HG03565 (cell line): Measurements from ENCODE around the gene EFHD1.
"Not testable (repeated sequence)": the region's sequence is repeated elsewhere in the genome, so short reads cannot be mapped to it uniquely, and the experiment has no call there.

ENCODE experiments used
- ATAC-seq: cut with Tn5 transposase; IDR thresholded peaks from one replicate; pipeline ENCODE4 v1.9.1; 2021; ENCODE audit warnings: mild to moderate bottlenecking, moderate library complexity; ENCODE audit not compliant: unreplicated experiment

EFHD1 gene

DNA sequence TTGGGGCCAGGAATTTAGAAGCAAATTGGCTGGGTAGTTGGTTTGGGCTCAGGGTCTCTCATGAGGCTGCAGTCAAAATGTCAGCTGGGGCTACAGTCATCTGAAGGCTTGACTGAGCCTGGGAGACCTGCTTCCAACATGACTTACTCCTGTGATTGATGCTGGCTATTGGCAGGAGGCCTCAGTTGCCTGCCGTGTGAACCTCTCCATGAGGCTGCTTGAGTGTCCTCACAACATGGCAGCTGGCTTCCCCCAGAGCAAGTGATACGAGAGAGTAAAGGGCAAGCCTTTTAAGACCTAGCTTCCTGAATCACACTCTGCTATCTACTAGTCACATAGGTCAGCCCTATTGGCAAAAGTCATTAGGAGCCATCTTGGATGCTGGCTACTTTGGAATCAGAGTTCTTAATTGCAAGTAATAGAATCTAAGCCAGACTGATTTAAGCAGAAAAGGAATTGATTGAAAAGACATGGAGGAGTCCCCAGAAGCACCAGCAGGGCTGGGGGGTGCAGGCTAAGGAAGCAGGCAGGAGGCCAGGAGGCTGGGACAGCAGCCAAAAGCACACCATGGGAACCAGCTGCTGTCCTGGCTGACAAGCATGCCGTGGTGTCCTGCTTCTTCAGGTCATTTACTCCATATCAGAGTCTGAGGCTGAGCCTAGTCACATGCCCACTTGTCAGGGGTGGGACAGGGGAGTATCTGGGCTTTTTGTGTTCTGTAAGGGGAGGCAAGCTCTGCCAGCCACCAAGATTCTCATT is 55.9 kb downstream of the EFHD1 start:
- no peak for ATAC-seq

DNA sequence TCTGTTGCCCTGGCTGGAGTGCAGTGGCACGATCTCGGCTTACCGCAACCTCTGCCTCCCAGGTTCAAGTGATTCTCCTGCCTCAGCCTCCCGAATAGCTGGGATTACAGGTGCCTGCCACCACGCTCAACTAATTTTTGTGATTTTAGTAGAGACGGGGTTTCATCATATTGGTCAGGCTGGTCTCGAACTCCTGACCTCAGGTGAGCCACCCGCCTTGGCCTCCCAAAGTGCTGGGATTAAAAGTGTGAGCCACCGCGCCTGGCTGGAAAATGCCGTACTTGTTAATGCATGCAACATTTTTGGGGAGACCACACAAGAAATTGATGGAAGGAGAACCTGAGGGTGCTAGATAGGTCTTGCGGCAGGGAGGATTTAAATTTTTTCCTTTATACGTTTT is 57.7 kb downstream of the EFHD1 start:
- ATAC-seq = not testable (repeated sequence)

DNA sequence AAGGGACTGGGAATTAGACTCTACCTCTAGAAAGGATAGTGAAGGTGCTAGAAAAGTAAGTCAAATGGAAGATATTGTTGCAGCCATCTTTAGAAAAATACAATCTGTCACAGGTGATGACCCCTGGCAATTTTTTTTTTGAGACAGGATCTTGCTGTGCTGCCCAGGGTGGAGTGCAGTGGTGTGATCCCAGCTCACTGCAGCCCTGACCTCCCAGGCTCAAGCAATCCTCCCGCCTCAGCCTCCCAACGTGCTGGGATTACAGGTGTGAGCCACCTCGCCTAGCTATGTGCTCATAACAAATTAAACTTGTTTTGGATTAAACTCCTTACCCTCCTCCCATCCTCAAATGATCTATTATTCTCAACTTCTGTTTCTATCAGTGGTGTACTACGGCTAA is 59.9 kb downstream of the EFHD1 start:
- ATAC-seq = no peak

DNA sequence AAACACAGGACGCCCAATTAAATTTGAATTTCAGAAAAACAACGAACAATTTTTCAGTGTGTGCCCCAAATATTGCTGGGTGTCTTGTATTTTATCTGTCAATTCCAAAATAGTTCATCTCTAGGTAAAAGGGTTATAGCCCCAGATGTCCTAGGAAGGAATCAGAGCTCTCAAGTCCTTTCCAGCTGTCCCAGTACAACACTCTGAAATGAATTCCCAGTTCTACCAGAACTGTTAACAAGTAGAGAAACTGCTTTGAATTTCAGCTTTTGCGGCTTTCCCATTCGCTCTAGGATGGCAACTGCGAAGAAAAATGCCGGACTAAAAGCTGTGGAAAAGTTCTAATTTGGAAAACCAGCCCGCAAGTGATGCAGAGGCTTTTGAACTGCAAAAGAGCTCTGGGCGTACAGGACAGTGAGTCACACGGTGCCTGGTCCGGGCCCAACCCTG is 63.2 kb downstream of the EFHD1 start:
- ATAC-seq = no peak

DNA sequence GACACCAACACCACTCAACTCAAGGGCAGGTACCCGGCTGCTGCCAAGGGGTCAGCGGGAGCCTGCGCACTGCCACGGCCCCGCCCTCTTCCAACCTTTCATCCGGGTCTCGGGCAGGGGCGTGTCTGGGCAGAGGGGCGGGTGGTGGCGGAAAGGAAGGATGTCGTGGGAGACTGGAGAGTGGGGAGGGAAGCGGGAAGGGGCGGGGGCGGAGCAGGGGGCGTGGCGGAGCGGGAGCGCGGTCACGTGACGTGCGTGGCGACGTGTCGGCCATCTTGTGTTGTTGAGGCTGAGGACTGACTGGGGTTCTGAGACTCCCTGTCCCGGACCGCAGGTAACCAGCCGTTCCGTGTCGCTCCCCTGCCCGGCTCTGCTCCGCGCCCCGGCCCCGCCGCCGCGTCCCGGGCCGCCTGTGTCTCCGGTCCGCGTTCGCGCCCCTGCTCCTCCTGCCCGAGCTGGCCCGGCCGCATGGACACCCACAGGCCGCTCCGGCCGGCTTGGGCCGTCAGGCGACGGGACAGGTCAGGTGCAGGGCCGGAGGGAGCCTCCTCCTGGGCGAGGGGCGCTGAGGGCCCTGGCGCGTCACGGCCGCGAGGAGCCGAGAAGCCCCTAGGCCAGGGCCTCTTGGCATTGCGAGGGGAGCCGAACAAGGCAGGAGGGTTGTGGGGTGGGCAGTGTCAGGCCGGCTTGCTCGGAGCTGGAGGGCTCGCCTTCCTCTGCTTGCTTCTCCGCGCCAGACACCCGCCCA is 63.8 kb downstream of the EFHD1 start, which contains the start of gene GIGYF2:
Gene GIGYF2 (plus strand): TSS at position 273 of the 748 bp plus-strand sequence. CDS start 37,867 bp downstream, outside the sequence.
- peak; percentile 56 for ATAC-seq

DNA sequence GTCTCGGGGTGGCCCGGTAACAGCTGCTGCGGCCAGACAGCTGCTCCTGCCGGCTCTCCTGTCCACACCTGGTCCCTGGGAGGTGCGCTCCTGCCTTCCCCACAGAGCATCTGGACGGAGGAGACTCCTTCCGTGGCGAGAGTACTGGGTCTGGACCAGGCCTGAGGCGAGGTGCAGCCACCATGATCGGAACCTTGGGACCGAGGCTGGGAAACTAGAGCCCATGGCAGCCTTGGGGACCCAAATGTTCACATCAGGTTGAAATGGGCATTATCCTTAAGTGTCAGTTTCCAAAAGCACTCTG is 64.4 kb downstream of the EFHD1 start:
- no peak for ATAC-seq

DNA sequence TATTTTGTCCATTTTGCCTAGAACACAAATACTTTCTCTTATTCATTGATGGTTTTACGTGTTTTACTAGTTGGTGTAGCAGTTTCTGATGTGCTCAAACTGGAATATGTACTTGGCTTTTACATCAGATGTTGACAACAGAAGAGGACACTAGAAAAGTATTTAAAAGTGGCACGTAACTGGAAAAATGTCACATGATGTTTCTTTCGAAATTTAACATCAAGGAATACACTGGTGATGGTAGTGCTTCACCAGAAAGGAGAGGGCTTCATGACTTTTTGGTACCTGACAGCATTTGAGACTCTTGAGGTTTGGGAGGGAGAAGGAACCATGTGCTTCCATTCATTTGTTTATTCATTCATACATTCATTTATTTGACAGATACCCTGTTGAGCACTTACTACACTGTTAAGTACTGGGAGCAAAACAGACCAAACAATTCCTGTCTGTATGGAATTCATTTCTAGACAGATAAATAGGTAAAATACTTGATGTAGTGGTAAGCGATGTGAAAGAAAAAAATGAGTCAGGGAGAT is 65.2 kb downstream of the EFHD1 start:
- ATAC-seq = no peak

DNA sequence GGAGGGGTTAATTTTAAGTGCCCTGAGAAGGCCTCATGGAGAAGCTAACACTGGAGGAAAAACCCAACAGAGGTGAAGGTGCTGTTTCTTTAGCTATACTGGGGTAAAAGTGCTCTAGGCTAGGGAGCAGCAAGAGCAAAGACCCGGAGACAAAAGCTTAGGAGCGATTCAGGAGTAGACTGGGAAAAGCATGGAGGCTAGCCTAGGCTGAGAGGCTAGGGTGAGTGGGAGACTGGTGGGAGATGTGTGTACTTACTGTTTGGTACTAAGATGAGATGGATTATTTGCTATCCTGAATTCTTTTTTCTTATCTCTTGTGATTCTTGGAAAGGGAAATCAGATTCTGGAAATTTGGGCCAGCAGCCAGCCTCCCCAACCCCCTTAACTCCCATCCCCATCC is 65.7 kb downstream of the EFHD1 start:
- no peak for ATAC-seq

DNA sequence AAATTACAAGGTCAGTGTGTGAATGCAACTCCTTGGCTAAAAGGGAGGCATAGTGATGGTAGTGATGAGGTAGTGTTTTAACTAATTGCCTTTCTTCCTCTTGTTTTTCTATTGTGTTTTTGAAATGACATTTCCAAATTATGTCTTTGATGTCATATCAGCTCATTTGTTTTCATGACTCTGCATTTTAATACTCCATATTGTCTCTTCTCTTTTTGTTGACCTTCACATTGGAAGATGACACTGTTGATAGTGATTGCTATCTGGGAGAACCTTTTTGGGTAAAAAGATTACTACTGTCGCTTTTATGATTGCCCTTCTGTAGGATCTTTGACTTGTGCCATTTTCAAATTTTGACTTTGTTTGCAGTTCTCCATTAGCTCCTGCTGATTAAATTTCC is 66.8 kb downstream of the EFHD1 start:
- ATAC-seq = no peak

DNA sequence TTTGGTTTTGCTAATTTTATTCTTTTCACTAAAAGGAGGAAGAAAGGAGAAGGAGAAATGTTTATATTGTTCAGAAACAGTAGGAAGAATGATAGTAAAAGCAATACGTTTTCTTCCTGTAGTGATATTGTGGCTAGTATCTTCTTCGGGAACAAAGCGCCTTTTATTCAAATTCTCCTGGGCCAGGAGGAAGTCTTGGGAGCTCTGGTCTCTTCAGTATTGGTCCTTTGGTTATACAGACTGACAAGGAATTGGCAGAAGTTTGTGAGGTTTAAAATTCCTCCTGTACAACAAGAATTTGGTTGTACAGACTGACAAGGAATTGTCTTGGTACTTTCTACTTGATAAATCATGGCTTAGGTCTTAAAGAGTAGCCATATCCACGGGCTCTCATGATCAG is 73.7 kb downstream of the EFHD1 start:
- ATAC-seq = no peak

DNA sequence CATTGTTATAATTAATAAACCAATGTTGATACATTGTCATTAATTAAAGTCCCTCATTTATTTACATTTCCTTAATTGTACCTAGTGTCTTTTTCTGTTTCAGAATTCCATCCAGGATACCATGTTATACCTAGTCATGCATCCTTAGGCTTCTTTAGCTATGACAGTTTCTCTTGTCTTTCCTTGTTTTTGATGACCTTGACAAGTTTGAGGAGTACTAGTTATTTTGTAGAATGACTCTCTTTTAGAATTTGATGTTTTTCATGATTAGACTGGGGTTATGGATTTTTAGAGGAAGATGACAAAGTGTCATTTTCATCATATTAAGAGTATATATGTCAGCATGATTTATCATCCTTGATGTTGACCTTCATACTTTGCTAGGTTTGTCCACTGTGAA is 80.1 kb downstream of the EFHD1 start:
- ATAC-seq = no peak

DNA sequence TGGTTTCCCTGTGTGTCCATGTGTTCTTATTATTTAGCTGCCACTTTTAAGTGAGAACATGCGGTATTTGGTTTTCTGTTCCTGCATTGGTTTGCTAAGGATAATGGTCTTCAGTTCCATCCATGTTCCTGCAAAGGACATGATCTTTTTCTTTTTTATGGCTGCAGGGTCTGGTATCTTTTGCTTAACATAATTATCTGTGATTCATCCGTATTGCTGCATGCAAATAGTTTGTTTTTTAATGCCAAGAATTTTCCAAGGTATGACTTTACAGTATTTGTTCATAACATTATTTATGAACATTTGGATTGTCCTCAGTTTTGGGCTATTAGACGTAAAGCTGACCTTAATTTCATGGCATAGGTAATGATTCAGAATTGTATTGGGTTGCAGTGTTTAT is 81.6 kb downstream of the EFHD1 start:
- no peak for ATAC-seq

DNA sequence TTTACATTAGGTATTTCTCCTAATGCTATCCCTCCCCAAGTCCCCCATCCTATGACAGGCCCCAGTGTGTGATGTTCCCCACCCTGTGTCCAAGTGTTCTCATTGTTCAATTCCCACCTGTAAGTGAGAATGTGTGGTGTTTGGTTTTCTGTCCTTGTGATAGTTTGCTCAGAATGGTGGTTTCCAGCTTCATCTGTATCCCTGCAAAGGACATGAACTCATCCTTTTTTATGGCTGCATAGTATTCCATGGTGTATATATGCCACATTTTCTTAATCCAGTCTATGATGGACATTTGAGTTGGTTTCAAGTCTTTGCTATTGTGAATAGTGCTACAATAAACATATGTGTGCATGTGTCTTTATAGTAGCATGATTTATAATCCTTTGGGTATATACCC is 86.7 kb downstream of the EFHD1 start:
- not testable (repeated sequence) for ATAC-seq

DNA sequence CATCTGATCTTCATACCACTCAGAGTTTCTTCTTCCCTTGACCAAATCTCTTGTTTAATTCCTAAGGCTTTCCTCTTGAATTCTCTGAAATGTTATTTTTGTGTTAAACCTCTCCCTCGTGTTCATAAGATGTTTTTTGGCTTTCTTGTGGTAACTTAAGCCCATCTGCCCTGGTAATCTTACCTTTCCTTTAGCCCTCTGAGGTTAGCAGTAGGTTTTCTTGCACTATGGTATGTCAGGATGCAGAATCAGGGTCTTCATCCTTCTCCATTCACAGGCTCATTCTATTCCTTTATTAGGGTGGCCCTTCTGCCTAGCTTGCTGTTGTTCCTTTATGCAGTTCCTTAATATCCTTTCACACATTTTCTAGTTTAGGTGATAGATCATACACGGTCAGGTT is 87.9 kb downstream of the EFHD1 start:
- no peak for ATAC-seq

DNA sequence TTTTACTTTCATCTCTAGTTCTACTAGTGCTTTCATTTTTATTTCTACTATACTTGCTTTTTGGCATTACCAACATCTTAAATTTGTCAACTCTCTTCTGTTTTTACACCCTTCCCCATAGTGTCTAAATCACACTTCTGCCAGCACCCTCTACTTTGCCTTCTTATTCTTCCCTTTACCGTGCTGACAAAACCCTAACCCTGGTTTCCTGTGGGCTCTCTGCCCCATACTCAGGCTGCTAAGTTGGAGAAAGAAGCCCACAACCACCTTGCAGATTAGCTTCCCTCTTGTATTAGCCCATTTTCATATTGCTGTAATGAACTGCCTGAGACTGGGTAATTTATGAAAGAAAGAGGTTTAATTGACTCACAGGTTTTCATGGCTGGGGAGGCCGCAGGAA is 88.5 kb downstream of the EFHD1 start:
- ATAC-seq = no peak

DNA sequence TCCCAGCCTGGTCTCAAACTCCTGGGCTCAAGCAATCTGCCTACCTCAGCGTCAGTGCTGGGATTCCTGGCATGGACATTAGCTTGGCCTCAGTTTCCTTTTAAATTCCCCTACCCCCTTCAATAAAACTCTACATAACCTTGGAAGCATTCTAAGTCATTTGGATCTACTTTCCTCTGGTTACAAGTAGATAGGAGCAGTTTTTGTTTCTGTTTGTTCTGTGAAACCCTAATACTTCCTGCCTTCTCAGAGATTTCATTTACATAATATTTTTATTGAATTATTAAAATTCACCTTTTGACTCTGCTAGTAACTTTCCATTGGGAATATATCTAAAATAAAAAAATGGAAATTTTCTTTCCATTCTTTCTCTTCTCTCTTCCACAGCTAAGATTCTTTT is 89.6 kb downstream of the EFHD1 start:
- no peak for ATAC-seq

DNA sequence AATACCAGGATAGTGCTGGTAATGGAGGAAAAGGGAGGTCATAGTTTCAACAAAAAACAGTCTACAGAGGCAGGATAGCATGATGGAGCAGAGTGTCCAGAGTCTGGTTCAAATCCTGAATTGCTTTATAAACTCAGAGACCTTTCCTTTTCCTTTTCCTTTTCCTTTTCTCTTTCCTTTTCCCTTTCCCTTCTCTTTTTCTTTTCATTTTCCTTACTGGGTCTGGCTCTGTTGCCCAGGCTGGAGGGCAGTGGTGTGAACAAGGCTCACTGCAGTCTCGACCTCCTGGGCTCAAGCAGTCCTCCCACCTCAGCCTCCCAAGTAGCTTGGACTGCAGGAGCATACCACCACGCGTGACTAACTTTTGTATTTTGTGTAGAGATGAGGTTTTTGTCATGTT is 95.4 kb downstream of the EFHD1 start:
- ATAC-seq = no peak

DNA sequence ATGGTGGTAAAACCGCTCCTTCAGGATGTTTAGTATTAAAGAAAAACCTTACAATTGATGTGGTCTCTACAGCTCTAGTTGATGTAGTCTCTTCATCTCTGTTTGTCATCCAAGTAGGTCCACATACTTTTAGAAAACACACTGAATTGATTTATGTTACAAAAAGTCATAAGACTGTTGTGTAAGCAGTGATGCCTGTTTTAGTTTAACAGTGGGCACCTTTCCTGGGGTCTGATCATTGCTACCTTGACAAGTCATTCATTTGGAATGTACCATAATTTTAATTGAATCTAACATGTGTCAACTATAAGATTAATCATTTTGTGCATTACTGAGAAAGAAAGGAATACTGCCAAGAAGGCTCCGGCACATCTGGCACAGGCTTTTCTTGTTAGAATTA is 98.1 kb downstream of the EFHD1 start:
- no peak for ATAC-seq
